ENCODE data around the gene PLCG2. TPM values are rescaled to one million over a fixed set of nuclear protein-coding genes. Genes with fewer than 3 reads are reported as not detected.

PLCG2 gene
- polyA plus RNA-seq, 1 donor from 2014 or later = not detected

- no peak for TF ChIP-seq RAD21 (conservative IDR thresholded peaks at IDR 0.05)
- TF ChIP-seq POLR2AphosphoS5 (IDR thresholded peaks at IDR 0.05) = no peak
- TF ChIP-seq EZH2 (IDR thresholded peaks at IDR 0.05; ENCODE audit: borderline replicate concordance, insufficient read depth, low read length, poor library complexity, severe bottlenecking) = no peak
- no peak for TF ChIP-seq REST (IDR thresholded peaks at IDR 0.05; ENCODE audit: borderline replicate concordance)
- no peak for TF ChIP-seq TAF1 (IDR thresholded peaks at IDR 0.05; ENCODE audit: low read depth)
- no peak for TF ChIP-seq MXI1 (conservative IDR thresholded peaks at IDR 0.05; ENCODE audit: poor library complexity, severe bottlenecking)
- no peak for TF ChIP-seq SMC3 (conservative IDR thresholded peaks at IDR 0.05; ENCODE audit: poor library complexity)
- no peak for TF ChIP-seq CTCF (IDR thresholded peaks at IDR 0.05; ENCODE audit: poor library complexity, severe bottlenecking)
- no peak for TF ChIP-seq EP300 (conservative IDR thresholded peaks at IDR 0.05; ENCODE audit: poor library complexity, severe bottlenecking)
- H3K9me3 ChIP-seq (ENCODE audit: low read length) = no peaks in the 10 kb centered on the region
These were observed 142.2 kb downstream of the PLCG2 start for GRCh38 chr16:81921085-81921814.

GRCh38 chr16:81921843-81922584, 142.9 kb downstream of the PLCG2 start:
- no peak overlapping the region for H3K27ac ChIP-seq (ENCODE audit: low read length)
- no peaks in the 10 kb centered on the region for H3K36me3 ChIP-seq (ENCODE audit: insufficient read depth, low read length)
- H3K27me3 ChIP-seq (ENCODE audit: insufficient read depth, low read depth, low read length) = no peaks in the 10 kb centered on the region
- no peak overlapping the region for H3K9ac ChIP-seq (ENCODE audit: low read length)
- no peaks in the 10 kb centered on the region for H3F3A ChIP-seq (ENCODE audit: insufficient read depth, low read length, poor library complexity, severe bottlenecking)
- no peak overlapping the region for H3K4me3 ChIP-seq (ENCODE audit: low read length)
- H3K4me2 ChIP-seq (ENCODE audit: low read length) = no peak overlapping the region
- TF ChIP-seq SMC3 (conservative IDR thresholded peaks at IDR 0.05; ENCODE audit: poor library complexity) (no peak), TAF1 (IDR thresholded peaks at IDR 0.05; ENCODE audit: low read depth) (no peak), MXI1 (conservative IDR thresholded peaks at IDR 0.05; ENCODE audit: poor library complexity, severe bottlenecking) (no peak), EP300 (conservative IDR thresholded peaks at IDR 0.05; ENCODE audit: poor library complexity, severe bottlenecking) (no peak), RAD21 (conservative IDR thresholded peaks at IDR 0.05) (no peak), REST (IDR thresholded peaks at IDR 0.05; ENCODE audit: borderline replicate concordance) (no peak), CTCF (IDR thresholded peaks at IDR 0.05; ENCODE audit: poor library complexity, severe bottlenecking) (no peak)
- no peaks in the 10 kb centered on the region for H3K79me2 ChIP-seq (replicated peaks; ENCODE audit: insufficient read depth, low read length)
- H3K9me3 ChIP-seq (ENCODE audit: low read length) = no peaks in the 10 kb centered on the region
- H3K9me2 ChIP-seq (ENCODE audit: insufficient read depth, low read length) = no peaks in the 10 kb centered on the region
- no peaks in the 10 kb centered on the region for H4K20me1 ChIP-seq (ENCODE audit: insufficient read depth)
- H2AFZ ChIP-seq (ENCODE audit: low read depth, low read length) = no peak overlapping the region

More at GRCh38 chr16:81921085-81921814, 142.2 kb downstream of the PLCG2 start:
- Histone ChIP-seq H3K27me3 (ENCODE audit: insufficient read depth, low read depth, low read length) (no peaks in the 10 kb centered on the region), H2AFZ (ENCODE audit: low read depth, low read length) (no peak overlapping the region), H3K36me3 (ENCODE audit: insufficient read depth, low read length) (no peaks in the 10 kb centered on the region), H3K9me2 (ENCODE audit: insufficient read depth, low read length) (no peaks in the 10 kb centered on the region), H3K4me3 (ENCODE audit: low read length) (no peak overlapping the region), H3K4me2 (ENCODE audit: low read length) (no peak overlapping the region), H4K20me1 (ENCODE audit: insufficient read depth) (no peaks in the 10 kb centered on the region), H3K79me2 (replicated peaks; ENCODE audit: insufficient read depth, low read length) (no peaks in the 10 kb centered on the region), H3K27ac (ENCODE audit: low read length) (no peak overlapping the region), H3F3A (ENCODE audit: insufficient read depth, low read length, poor library complexity, severe bottlenecking) (no peaks in the 10 kb centered on the region), H3K9ac (ENCODE audit: low read length) (no peak overlapping the region)
